SK-N-SH (cell line): ENCODE measurements around the gene ITFG1. TPM values are rescaled to one million over a fixed set of nuclear protein-coding genes. Genes with fewer than 3 reads are reported as not detected.

ENCODE experiments used
- CTCF ChIA-PET: fragments of 300-600, 350-600 bp; formaldehyde crosslinking; extraction: SDS; loops from one replicate; lab custom pipeline; 2021; lab: Yijun Ruan, JAX
- POLR2A ChIA-PET: fragments of 350-600 bp; sonication (Branson Sonifier 250); formaldehyde crosslinking; extraction: SDS; loops from one replicate; lab custom pipeline; 2020; ENCODE audit warnings: antibody characterized with exemption, inconsistent platforms; lab: Yijun Ruan, JAX
- DNase-seq: peaks from one replicate; pipeline ENCODE4 v3.0.0; 2012
- H2AFZ ChIP-seq: fragments of 200-600 bp; sonication (generic); 2 replicates; pipeline ENCODE4 v1.8.1; 2016; ENCODE audit warnings: antibody characterized with exemption, mild to moderate bottlenecking, low read depth
- H3F3A ChIP-seq: fragments of 200-600 bp; sonication (generic); replicated peaks from 2 replicates; pipeline ENCODE3; 2016; ENCODE audit warnings: antibody characterized with exemption, mild to moderate bottlenecking; ENCODE audit not compliant: insufficient read depth
- H3K27ac ChIP-seq, 2 experiments: fragments of 200-500 bp in 1 of 2; fragments of 200-600 bp in 1 of 2; sonication (Bioruptor generic) in 1 of 2; sonication (generic), shearing (Covaris generic) in 1 of 2; 2 replicates each; pipeline versions ENCODE4 v1.5.1 to v1.6.1; 2014 to 2016; ENCODE audit warnings: low read depth in 2 of 2, inconsistent platforms in 1 of 2, low read length in 1 of 2, mild to moderate bottlenecking in 1 of 2, mixed read lengths in 1 of 2
- H3K27me3 ChIP-seq: fragments of 200-600 bp; sonication (generic), shearing (Covaris generic); 2 replicates; pipeline ENCODE4 v1.6.1; 2016; ENCODE audit warnings: mixed run types; ENCODE audit not compliant: insufficient read depth
- H3K36me3 ChIP-seq, 2 experiments: fragments of 200-500 bp in 1 of 2; fragments of 200-600 bp in 1 of 2; sonication (Bioruptor generic) in 1 of 2; sonication (generic) in 1 of 2; replicated peaks in 1 of 2; 2 replicates each; pipeline versions ENCODE3 to v1.5.1; 2014 to 2016; ENCODE audit warnings: low read length in 1 of 2, mild to moderate bottlenecking in 1 of 2; ENCODE audit not compliant: insufficient read depth in 2 of 2, control insufficient read depth in 1 of 2
- H3K4me1 ChIP-seq, 2 experiments: fragments of 200-500 bp in 1 of 2; fragments of 200-600 bp in 1 of 2; sonication (Bioruptor generic) in 1 of 2; sonication (generic), shearing (Covaris generic) in 1 of 2; 2 replicates each; pipeline versions ENCODE4 v1.5.1 to v1.6.1; 2014 to 2016; ENCODE audit warnings: low read depth in 1 of 2, low read length in 1 of 2, mixed run types in 1 of 2; ENCODE audit not compliant: insufficient read depth in 2 of 2, control insufficient read depth in 1 of 2
- H3K4me2 ChIP-seq: fragments of 200-600 bp; sonication (generic), shearing (Covaris generic); 2 replicates; pipeline ENCODE4 v1.6.1; 2017; ENCODE audit warnings: mixed run types
- H3K4me3 ChIP-seq, 2 experiments: fragments of 200-500 bp in 1 of 2; fragments of 200-600 bp in 1 of 2; sonication (Bioruptor generic) in 1 of 2; sonication (generic), shearing (Covaris generic) in 1 of 2; 2 replicates each; pipeline versions ENCODE4 v1.5.1 to v1.8.1; 2014 to 2016; ENCODE audit warnings: low read depth in 2 of 2, inconsistent platforms in 1 of 2, low read length in 1 of 2, mild to moderate bottlenecking in 1 of 2, mixed read lengths in 1 of 2, moderate library complexity in 1 of 2
- H3K79me2 ChIP-seq: fragments of 200-600 bp; sonication (generic); 2 replicates; pipeline ENCODE4 v1.8.1; 2017; ENCODE audit warnings: mild to moderate bottlenecking; ENCODE audit not compliant: insufficient read depth
- H3K9ac ChIP-seq: fragments of 200-600 bp; sonication (generic); 2 replicates; pipeline ENCODE4 v1.6.1; 2017; ENCODE audit warnings: mixed run types
- H3K9me2 ChIP-seq: fragments of 200-600 bp; sonication (generic); 2 replicates; pipeline ENCODE4 v1.6.1; 2017; ENCODE audit warnings: mixed run types
- H3K9me3 ChIP-seq: fragments of 200-600 bp; sonication (generic); 2 replicates; pipeline ENCODE4 v1.6.1; 2017; ENCODE audit warnings: mixed run types, mild to moderate bottlenecking, moderate library complexity
- H4K20me1 ChIP-seq: fragments of 200-600 bp; sonication (generic); 2 replicates; pipeline ENCODE4 v1.6.1; 2017; ENCODE audit warnings: mild to moderate bottlenecking, mixed run types; ENCODE audit not compliant: insufficient read depth
- EP300 ChIP-seq, 2 experiments: IDR thresholded peaks; 2 replicates each; pipeline versions ENCODE4 v1.4.0 to v1.6.1; 2012; ENCODE audit warnings: borderline replicate concordance in 1 of 2, low read depth in 1 of 2, low read length in 1 of 2
- FOXJ3 ChIP-seq: sonication (generic); formaldehyde crosslinking; IDR thresholded peaks from 2 replicates; pipeline ENCODE4 v1.5.1; 2020; ENCODE audit warnings: mild to moderate bottlenecking, missing genetic modification reagents
- FOXM1 ChIP-seq: IDR thresholded peaks from 2 replicates; pipeline ENCODE4 v1.4.0; 2012; ENCODE audit warnings: low read depth, mild to moderate bottlenecking
- MEF2A ChIP-seq: IDR thresholded peaks from 2 replicates; pipeline ENCODE4 v1.4.0; 2012; ENCODE audit warnings: low read depth, borderline replicate concordance
- MXI1 ChIP-seq: IDR thresholded peaks from 2 replicates; pipeline ENCODE4 v1.6.1; 2012; ENCODE audit warnings: mild to moderate bottlenecking, low read depth, low read length, improper control_type of control experiment
- NFIC ChIP-seq: IDR thresholded peaks from 2 replicates; pipeline ENCODE4 v1.4.0; 2012; ENCODE audit warnings: borderline replicate concordance
- RAD21 ChIP-seq: IDR thresholded peaks from 2 replicates; pipeline ENCODE4 v1.6.1; 2012; ENCODE audit warnings: mild to moderate bottlenecking, low read length
- REST ChIP-seq: IDR thresholded peaks from 2 replicates; pipeline ENCODE4 v1.6.1; 2012; ENCODE audit warnings: mild to moderate bottlenecking, low read depth, low read length, moderate library complexity
- SIN3A ChIP-seq: IDR thresholded peaks from 2 replicates; pipeline ENCODE4 v1.6.1; 2012; ENCODE audit warnings: low read depth, mild to moderate bottlenecking, low read length, moderate library complexity, borderline replicate concordance
- SMC3 ChIP-seq: IDR thresholded peaks from 2 replicates; pipeline ENCODE4 v1.6.1; 2012; ENCODE audit warnings: low read depth, low read length, improper control_type of control experiment
- TAF1 ChIP-seq: IDR thresholded peaks from 2 replicates; pipeline ENCODE4 v1.6.1; 2012; ENCODE audit warnings: low read depth, mild to moderate bottlenecking, low read length, moderate library complexity, borderline replicate concordance
- TEAD4 ChIP-seq: IDR thresholded peaks from 2 replicates; pipeline ENCODE4 v1.4.0; 2012; ENCODE audit warnings: mild to moderate bottlenecking, borderline replicate concordance; ENCODE audit not compliant: insufficient read depth
- USF2 ChIP-seq: fragments of 150-350 bp; IDR thresholded peaks from 2 replicates; pipeline ENCODE4 v1.6.1; 2017; ENCODE audit warnings: antibody characterized with exemption, low read length, low read depth, borderline replicate concordance
- WGBS: methylation state at CpG from one replicate; pipeline ENCODE4 v1.1.6; 2017; ENCODE audit warnings: low lambda C conversion rate; 5-methylcytosine and 5-hydroxymethylcytosine counted together
- polyA plus RNA-seq, 3 experiments: library from polyadenylated mRNA; depleted of rRNA; stranded (reverse); fragments of >200 nt; gene quantifications; 2 replicates each; pipeline ENCODE4 v1.2.3, GENCODE V29; 2012
- TF ChIP-seq, protein P1 (sequence below): IDR thresholded peaks from 2 replicates; pipeline ENCODE4 v1.4.0; 2012; ENCODE audit warnings: low read depth
- TF ChIP-seq, protein P2 (sequence below): fragments of 150-350 bp; IDR thresholded peaks from 2 replicates; pipeline ENCODE4 v1.6.1; 2016; ENCODE audit warnings: mild to moderate bottlenecking, low read depth, low read length
- TF ChIP-seq, protein P3 (sequence below): IDR thresholded peaks from 2 replicates; pipeline ENCODE4 v1.4.0; 2012; ENCODE audit warnings: low read depth, borderline replicate concordance

ITFG1 gene
- polyA plus RNA-seq, 1 of the 3 experiments (the other 2 are of a cell fraction) = 48.6 TPM

DNA sequence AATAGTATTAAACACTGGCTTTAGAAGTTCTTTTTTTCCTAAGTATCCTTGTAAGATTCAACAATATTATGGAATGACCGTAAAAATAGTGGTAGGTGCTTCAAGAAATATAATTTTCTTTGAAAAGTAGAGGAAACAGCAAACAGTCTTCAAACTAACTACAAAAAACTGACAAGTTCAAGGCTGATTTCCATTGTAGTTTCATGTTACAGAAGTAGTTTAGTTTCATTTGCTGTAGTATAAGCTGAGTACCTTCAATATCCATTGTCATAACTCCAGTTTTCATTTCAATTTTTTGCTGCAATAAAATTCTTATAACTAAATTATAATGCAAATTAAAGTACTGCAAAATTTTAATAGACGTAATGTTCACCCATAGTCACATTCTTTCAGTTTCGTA is 19.5 kb upstream of the ITFG1 start:
- WGBS = 91% methylated on average over 3 of the region's 3 CpGs
- no peak overlapping the region for H3K4me2 ChIP-seq
- no peaks in the 10 kb centered on the region for H3K27me3 ChIP-seq
- no peaks in the 10 kb centered on the region for H3F3A ChIP-seq
- no peak for TF ChIP-seq MXI1
- no peak for TF ChIP-seq REST
- no peak for TF ChIP-seq NFIC
- TF ChIP-seq, protein P1, sequence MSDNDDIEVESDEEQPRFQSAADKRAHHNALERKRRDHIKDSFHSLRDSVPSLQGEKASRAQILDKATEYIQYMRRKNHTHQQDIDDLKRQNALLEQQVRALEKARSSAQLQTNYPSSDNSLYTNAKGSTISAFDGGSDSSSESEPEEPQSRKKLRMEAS = no peak
- TF ChIP-seq MEF2A = no peak
- TF ChIP-seq TEAD4 = no peak
- TF ChIP-seq, protein P2, sequence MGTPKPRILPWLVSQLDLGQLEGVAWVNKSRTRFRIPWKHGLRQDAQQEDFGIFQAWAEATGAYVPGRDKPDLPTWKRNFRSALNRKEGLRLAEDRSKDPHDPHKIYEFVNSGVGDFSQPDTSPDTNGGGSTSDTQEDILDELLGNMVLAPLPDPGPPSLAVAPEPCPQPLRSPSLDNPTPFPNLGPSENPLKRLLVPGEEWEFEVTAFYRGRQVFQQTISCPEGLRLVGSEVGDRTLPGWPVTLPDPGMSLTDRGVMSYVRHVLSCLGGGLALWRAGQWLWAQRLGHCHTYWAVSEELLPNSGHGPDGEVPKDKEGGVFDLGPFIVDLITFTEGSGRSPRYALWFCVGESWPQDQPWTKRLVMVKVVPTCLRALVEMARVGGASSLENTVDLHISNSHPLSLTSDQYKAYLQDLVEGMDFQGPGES = no peak
- no peak for TF ChIP-seq FOXJ3 (CRISPR knock-in tag)
- H3K27ac ChIP-seq = no peak overlapping the region
- no peaks in the 10 kb centered on the region for H3K9me2 ChIP-seq
- POLR2A ChIA-PET = no interaction called here
- DNase-seq = no peak
- H3K9me3 ChIP-seq = no peaks in the 10 kb centered on the region
- H3K79me2 ChIP-seq = peaks cover 11% of the 10 kb centered on the region; the same call in 1 of the 2 replicates
- H3K36me3 ChIP-seq = no peaks in the 10 kb centered on the region
- H3K4me1 ChIP-seq = no peaks in the 10 kb centered on the region; a peak in 1 of 4 replicates
- no peak overlapping the region for H2AFZ ChIP-seq
- H3K4me3 ChIP-seq = no peak overlapping the region
- no peak overlapping the region for H3K9ac ChIP-seq
- CTCF ChIA-PET = interaction anchor here (1.3 kb wide), 1 partner anchor 22 kb away, joined by 3 read pairs; no protein-coding TSS in a partner anchor
- no peaks in the 10 kb centered on the region for H4K20me1 ChIP-seq

DNA sequence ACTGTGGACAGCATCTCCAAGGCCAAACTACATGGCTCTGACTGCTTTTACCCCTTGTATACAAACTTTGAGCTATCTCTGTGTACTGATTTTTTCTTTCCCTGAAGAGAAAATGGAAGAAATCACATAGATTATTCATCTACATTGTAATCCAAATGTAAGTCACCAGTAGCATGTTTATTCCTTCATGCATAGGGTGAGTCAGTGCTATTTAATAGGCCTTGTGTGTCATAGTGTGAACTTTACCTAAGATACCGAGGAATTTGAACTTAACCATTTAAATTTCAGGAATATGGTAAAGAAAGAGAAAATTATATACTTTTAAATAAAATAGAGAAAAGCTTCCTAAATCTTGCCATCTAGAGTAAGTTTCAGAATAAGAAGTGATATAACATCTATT is 16.8 kb upstream of the ITFG1 start:
- Histone ChIP-seq H2AFZ (no peak overlapping the region), H3K9me3 (no peaks in the 10 kb centered on the region), H3K27ac (no peak overlapping the region), H3K36me3 (no peaks in the 10 kb centered on the region), H3K9ac (no peak overlapping the region), H3K9me2 (no peaks in the 10 kb centered on the region), H3K4me2 (no peak overlapping the region), H3F3A (no peaks in the 10 kb centered on the region), H3K27me3 (no peaks in the 10 kb centered on the region), H3K4me3 (no peak overlapping the region), H3K79me2 (peaks cover 23% of the 10 kb centered on the region), H3K4me1 (no peaks in the 10 kb centered on the region; a peak in 1 of 4 replicates), H4K20me1 (no peaks in the 10 kb centered on the region)
- POLR2A ChIA-PET = no interaction called here
- TF ChIP-seq EP300 (IDR thresholded peaks at IDR 0.05; ENCODE audit: borderline replicate concordance in 1 of 2, low read depth in 1 of 2, low read length in 1 of 2) (no peak), TAF1 (no peak), SIN3A (no peak), RAD21 (no peak), SMC3 (no peak), FOXM1 (no peak), USF2 (no peak)
- TF ChIP-seq, protein P2 = no peak
- TF ChIP-seq, protein P3, sequence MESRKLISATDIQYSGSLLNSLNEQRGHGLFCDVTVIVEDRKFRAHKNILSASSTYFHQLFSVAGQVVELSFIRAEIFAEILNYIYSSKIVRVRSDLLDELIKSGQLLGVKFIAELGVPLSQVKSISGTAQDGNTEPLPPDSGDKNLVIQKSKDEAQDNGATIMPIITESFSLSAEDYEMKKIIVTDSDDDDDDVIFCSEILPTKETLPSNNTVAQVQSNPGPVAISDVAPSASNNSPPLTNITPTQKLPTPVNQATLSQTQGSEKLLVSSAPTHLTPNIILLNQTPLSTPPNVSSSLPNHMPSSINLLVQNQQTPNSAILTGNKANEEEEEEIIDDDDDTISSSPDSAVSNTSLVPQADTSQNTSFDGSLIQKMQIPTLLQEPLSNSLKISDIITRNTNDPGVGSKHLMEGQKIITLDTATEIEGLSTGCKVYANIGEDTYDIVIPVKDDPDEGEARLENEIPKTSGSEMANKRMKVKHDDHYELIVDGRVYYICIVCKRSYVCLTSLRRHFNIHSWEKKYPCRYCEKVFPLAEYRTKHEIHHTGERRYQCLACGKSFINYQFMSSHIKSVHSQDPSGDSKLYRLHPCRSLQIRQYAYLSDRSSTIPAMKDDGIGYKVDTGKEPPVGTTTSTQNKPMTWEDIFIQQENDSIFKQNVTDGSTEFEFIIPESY = no peak
- TF ChIP-seq, protein P1 = no peak
- CTCF ChIA-PET = interaction anchor here (1.3 to 1.6 kb wide), 3 partner anchors 8 to 599 kb away, joined by 3 to 7 read pairs (median 5); no protein-coding TSS in a partner anchor
- DNase-seq = no peak
- 67% methylated on average over 1 of the region's 1 CpG for WGBS
